A549 treated with AZD2906 at 1 μM for 4 hours (cell line): ENCODE measurements around the gene FAM229A. TPM values are rescaled to one million over a fixed set of nuclear protein-coding genes. Genes with fewer than 3 reads are reported as not detected.

Source experiments
- total RNA-seq: library from RNA; stranded (reverse); fragments of 200-300 nt; extraction: Qiagen RNA extraction; gene quantifications from 5 replicates; pipeline ENCODE4 v1.2.3, GENCODE V29; 2022

FAM229A gene
- 1.8 to 3.6 TPM (median 3.3 TPM) in 5 replicates for total RNA-seq

GRCh38 chr1:32362474-32363313, at the start of gene FAM229A, which contains the start of gene TSSK3:
Gene FAM229A, minus strand, starts transcription at chr1:32362485. Its CDS starts 394 bp downstream, at chr1:32362091.
Gene TSSK3, plus strand, starts transcription at chr1:32362539. Its CDS starts 163 bp downstream, at chr1:32362702.

GRCh38 chr1:32394141-32394889, 32.0 kb upstream of the FAM229A start, which contains the start of gene BSDC1:
Gene BSDC1, minus strand, starts transcription at chr1:32394441. Its CDS starts 27 bp downstream, at chr1:32394414.

GRCh38 chr1:32335790-32336590, 26.3 kb downstream of the FAM229A start, which contains the start of gene MARCKSL1:
Gene MARCKSL1, minus strand, starts transcription at chr1:32336233. Its CDS starts 200 bp downstream, at chr1:32336033.

Other genes starting within 250 kb of the FAM229A start
- gene TXLNA, start 182.8 kb downstream of the FAM229A start, total RNA-seq = 24.3 to 31.2 TPM (median 24.9 TPM) in 5 replicates
- 1.6 to 2.0 TPM (median 1.8 TPM) in 5 replicates for gene CCDC28B, start 161.9 kb downstream of the FAM229A start, total RNA-seq
- 1.4 to 2.1 TPM (median 1.8 TPM) in 5 replicates for gene IQCC, start 156.8 kb downstream of the FAM229A start, total RNA-seq
- not detected in 5 replicates for gene DCDC2B, start 153.4 kb downstream of the FAM229A start, total RNA-seq
- gene TMEM234, start 140.1 kb downstream of the FAM229A start, total RNA-seq = 7.3 to 9.4 TPM (median 8.8 TPM) in 5 replicates
- 267 to 287 TPM (median 277 TPM) in 5 replicates for gene EIF3I, start 140.1 kb downstream of the FAM229A start, total RNA-seq
- 0.29 to 0.88 TPM (median 0.45 TPM) in 5 replicates for gene FAM167B, start 115.3 kb downstream of the FAM229A start, total RNA-seq
- gene LCK, start 111.2 kb downstream of the FAM229A start, total RNA-seq = 0.06 to 0.09 TPM in 2 of 5 replicates, not detected in the others
- 47.4 to 53.3 TPM (median 52.0 TPM) in 5 replicates for gene HDAC1, start 70.4 kb downstream of the FAM229A start, total RNA-seq
- 55.2 to 71.9 TPM (median 64.9 TPM) in 5 replicates for gene MARCKSL1, start 26.3 kb downstream of the FAM229A start, total RNA-seq
- gene TSSK3, start 54 bp upstream of the FAM229A start, total RNA-seq = 0.29 TPM in 1 of 5 replicates, not detected in the others
- gene BSDC1, start 32.0 kb upstream of the FAM229A start, total RNA-seq = 17.4 to 21.0 TPM (median 19.9 TPM) in 5 replicates
- 0.01 TPM in 4 of 5 replicates, not detected in the other for gene ZBTB8B, start 102.6 kb upstream of the FAM229A start, total RNA-seq
- 4.1 to 5.1 TPM (median 4.8 TPM) in 5 replicates for gene ZBTB8A, start 176.9 kb upstream of the FAM229A start, total RNA-seq